ENCODE results near the gene UGT1A7.

GRCh38 chr2:233712611-233713261, 31.0 kb downstream of the UGT1A7 start, which contains the start of gene UGT1A5:
- TF ChIP-seq CTCF (IDR thresholded peaks at IDR 0.05 in 4 of 5, conservative IDR thresholded peaks at IDR 0.05 in 1 of 5) (no peak), POLR2A (IDR thresholded peaks at IDR 0.05) (no peak)
